Anterior cingulate cortex (tissue), 58 donors: ENCODE data around the gene MYLK4.

ENCODE experiments used
- DNase-seq, 58 donors: peaks; one replicate each; lab custom pipeline; 2025; lab: John Stamatoyannopoulos, UW

MYLK4 gene

GRCh38 chr6:2713473-2714110, 37.1 kb downstream of the MYLK4 start:
- no peak for DNase-seq

- no peak for DNase-seq
Observed at GRCh38 chr6:2712102-2712501, 38.6 kb downstream of the MYLK4 start.

GRCh38 chr6:2710412-2710811, 40.3 kb downstream of the MYLK4 start:
- DNase-seq, result no peak

GRCh38 chr6:2708456-2708855, 42.3 kb downstream of the MYLK4 start:
- no peak for DNase-seq

GRCh38 chr6:2706558-2706957, 44.2 kb downstream of the MYLK4 start:
- DNase-seq, result peak in 2 of 58 donors; percentile 3 to 5

GRCh38 chr6:2705256-2705655, 45.5 kb downstream of the MYLK4 start:
- DNase-seq, result no peak

- DNase-seq, result no peak
Observed at GRCh38 chr6:2697291-2697690, 53.4 kb downstream of the MYLK4 start.

GRCh38 chr6:2695454-2696095, 55.1 kb downstream of the MYLK4 start:
- DNase-seq, result no peak

- DNase-seq, result no peak
Observed at GRCh38 chr6:2693231-2693630, 57.5 kb downstream of the MYLK4 start.

GRCh38 chr6:2688401-2689064, 62.2 kb downstream of the MYLK4 start:
- DNase-seq, result no peak

- no peak for DNase-seq
Observed at GRCh38 chr6:2687456-2687855, 63.3 kb downstream of the MYLK4 start.

- no peak for DNase-seq
Observed at GRCh38 chr6:2686515-2686914, 64.2 kb downstream of the MYLK4 start.

GRCh38 chr6:2684766-2685754, 65.7 kb downstream of the MYLK4 start:
- no peak for DNase-seq

GRCh38 chr6:2684103-2684749, 66.5 kb downstream of the MYLK4 start:
- DNase-seq, result no peak

- DNase-seq, result no peak
Observed at GRCh38 chr6:2680264-2680922, 70.3 kb downstream of the MYLK4 start.

GRCh38 chr6:2677080-2677593, 73.6 kb downstream of the MYLK4 start:
- no peak for DNase-seq

GRCh38 chr6:2676048-2676447, 74.7 kb downstream of the MYLK4 start:
- no peak for DNase-seq

GRCh38 chr6:2674857-2675256, 75.9 kb downstream of the MYLK4 start:
- no peak for DNase-seq

- DNase-seq, result no peak
Observed at GRCh38 chr6:2669067-2669700, 81.5 kb downstream of the MYLK4 start.
